Muscle of back (tissue), 11 donors: Measurements from ENCODE around the gene COL19A1. TPM values are rescaled to one million over a fixed set of nuclear protein-coding genes. Genes with fewer than 3 reads are reported as not detected.
A peak's percentile ranks its signal among the peaks of the same experiment; 100 is the strongest.

ENCODE experiments used
- DNase-seq, 3 donors: peaks; one replicate each; pipeline versions ENCODE4 v3.0.0 to v3.0.0-alpha.2; 2013
- polyA plus RNA-seq, 10 donors: library from polyadenylated mRNA; unstranded; fragments of 120-200 nt; gene quantifications; one replicate each; pipeline ENCODE4 v1.2.1, GENCODE V29; 2013; ENCODE audit not compliant: insufficient read length in 10 of 10

COL19A1 gene
- polyA plus RNA-seq, 10 donors: 1.6 to 6.2 (median 2.8) TPM

DNA sequence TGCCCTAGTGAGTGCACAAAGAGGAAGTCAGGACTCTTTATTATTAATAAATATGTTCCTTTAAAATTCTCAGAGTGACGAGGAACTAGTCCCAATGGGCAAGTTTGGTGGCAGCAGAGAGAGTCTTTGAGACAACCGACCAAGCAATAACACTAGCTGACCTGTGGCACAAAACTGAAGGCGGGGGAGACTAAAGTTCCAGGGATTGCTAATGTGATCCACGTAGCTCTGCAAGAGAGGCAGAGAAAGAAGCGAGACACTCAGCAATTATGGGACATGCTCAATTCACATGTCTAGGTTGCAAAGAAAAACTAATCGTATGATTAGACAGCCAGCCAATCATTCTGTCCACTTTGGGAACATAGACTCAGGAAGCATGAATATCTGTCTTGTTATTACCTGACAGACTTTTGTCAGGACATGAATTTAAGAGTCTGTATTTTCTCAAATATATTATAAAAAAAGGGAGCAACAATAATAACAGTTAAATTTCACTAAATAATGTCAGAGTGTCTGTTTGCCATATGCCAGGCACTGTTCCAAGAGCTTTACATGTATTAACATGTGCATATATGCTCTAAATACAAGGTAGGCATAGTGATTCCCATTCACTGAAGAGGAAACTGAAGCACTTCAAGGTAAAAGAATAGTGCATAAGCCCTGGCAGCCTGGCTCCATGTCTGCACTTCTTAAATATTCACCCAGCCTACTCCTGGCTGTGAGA, 355.5 kb downstream of the COL19A1 start:
- no peak for DNase-seq

DNA sequence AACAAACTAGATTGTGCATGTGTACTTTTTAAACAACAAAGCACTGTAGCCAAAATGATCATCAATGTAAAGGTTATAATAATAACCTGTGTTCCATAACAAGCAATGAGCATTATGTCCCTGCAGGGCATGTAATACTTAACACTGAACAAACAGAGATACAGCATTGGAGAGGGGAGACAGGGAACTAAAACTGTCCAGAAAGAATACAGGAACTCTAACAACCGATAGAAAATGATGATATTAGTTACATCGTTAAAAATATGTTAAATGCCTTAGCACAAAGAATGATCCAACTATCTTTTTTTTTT, 356.0 kb downstream of the COL19A1 start:
- DNase-seq: no peak

DNA sequence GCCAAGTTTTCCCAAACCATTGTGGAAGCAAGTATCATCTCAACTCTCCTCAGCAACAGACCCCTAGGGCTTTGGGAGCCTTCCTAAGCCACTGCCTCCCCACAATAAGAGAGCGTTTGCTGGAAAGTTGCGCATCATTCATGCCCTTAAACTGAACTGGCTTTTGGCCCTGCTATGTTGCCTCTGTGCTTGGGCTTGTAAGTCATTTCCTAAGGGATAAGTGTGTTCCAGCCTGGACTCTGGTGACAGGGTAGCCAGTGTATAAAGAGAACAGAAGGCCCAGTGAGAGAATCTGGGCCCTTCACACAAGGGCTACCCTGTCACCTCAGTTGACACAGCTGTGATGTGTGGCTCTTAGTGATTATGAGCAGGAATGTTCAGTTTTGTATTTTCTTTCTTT, 358.7 kb downstream of the COL19A1 start:
- DNase-seq: no peak

DNA sequence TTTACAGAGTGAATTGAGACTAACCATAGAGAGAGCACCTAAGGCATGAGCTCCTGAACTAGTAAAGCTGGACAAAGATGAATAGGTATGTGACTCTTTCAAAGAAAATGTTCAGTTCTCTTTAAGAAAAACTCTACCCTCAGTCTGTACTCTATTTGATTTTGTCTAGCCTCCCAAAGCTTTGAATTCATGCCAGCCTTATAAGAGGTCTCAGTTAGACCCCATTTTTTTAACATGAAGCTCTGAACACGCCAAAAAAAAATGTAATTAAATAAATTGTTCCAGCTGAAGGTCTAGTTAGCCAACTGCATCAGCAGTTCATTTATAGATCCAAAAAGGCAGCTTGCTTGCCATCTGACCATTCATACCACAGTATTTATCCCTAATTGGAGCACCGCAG, 365.0 kb downstream of the COL19A1 start:
- DNase-seq: peak in 1 of 3 donors; percentile 6

DNA sequence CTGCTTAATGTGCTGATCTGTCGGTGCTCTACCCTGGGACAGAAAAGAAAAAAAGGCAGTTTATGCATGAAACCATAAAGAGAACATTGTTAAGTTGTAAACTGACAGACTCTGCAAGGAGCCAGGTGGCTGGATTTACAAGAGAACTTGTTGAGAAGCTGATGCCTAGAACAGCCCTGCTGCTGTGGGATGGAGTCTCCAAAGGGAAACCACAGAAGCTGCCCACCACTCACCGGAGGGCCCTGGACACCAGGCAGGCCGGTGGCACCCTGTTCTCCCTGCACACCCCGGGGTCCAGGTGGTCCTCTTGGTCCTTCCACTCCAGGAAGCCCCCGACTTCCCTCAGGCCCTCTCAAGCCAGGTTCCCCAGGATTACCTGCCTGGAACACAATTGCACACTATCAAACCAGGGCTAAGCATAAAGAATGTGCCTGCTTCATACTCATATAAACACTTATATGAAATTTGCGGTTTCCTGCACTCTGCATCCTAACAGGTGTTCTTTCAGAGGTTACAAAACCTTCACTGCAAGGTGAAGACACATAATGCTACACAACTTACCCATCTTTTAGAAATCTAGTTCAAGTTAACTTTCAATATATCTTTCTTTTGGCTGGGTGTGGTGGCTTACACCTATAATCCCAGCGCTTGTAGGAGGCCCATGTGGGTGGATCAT, 368.3 kb downstream of the COL19A1 start:
- no peak for DNase-seq

DNA sequence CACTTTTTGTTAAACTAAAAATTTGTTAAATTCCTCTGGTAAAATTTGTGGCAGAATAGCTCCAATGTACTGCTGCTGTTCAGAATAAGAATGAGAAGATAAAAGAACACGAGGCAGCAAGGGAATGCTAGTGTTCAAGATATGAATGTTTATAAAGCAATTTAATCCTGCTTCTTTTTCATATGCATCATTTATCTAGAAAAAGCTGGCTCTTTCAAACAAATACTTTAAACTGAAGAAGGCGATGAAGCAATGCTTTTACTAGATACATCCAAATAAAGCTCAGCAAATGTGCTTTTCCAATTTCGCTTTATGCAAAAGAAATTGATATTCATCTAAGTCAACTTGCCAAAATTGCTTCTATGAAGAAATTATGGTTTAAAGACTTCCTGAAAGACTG, 370.0 kb downstream of the COL19A1 start:
- no peak for DNase-seq

DNA sequence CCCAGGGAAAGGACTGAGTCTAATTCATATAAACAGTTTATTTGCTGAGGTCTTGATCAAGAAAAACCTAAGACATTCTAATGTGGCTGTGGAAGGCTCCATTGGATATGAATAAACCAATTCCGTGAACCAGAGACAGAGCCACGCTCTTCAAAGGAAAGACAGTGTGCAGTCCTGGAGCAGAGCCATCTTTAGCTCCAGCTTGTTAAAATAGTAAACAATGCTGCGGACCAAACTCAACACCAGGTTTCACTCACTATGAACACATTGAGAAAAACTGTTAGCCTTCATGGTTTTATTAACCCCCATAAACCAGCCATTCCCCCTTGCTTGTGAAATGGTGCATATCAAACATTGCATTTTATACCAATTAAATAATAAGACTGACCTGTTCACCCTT, 374.7 kb downstream of the COL19A1 start:
- DNase-seq: no peak

DNA sequence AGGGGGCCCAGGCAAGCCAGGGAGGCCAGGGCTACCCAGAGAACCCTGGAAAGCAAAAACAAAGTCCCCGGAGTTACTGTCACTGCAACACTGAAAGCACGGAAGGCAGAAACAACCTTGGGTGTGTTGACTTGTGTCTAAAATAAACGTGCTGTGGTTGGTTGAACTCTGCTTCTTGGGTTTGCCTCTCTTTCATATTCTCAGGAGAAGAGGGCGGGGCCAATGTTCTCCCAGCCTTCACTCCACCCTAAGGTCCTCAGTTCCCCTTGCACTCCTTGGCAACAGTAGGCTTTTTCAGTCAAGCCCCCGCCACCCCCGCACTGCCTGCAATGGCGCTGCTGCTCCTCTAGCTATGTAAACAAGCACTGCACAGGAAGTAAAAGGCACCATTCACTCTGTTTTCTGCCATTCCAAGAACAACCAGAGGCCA, 375.6 kb downstream of the COL19A1 start:
- DNase-seq: no peak

DNA sequence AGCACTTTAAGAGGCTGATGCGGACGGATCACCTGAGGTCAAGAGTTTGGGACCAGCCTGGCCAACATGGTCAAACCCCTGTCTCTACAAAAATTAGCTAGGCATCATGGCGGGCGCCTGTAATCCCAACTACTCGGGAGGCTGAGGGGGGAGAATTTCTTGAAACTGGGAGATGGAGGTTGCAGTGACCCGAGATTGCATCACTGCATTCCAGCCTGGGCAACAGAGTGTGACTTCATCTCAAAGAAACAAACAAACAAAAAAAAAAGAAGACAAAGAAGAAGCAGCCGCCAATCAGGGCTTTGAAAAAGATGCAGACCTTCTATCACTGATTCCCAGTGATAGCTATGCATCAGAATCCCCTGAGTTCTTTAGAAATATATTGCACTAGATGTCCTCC, 379.8 kb downstream of the COL19A1 start:
- DNase-seq: no peak

DNA sequence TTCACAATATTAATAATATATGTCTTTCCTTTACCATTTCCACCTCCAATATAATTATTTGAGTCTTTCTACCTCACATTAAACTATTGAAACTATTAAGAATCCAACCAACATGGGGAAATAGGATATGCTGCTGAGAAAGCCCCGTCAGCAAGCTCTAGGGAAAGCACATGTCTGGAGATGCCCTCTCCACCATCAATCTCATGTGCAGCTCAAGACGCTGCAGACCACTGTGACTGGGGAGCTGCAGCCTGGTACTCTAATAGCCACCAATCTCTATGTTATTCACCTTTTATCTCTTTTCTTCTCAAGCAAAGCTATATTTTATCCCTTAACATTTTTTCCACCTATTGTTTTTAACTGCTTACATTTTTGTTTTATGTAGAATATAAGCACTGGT, 386.2 kb downstream of the COL19A1 start:
- DNase-seq: no peak

DNA sequence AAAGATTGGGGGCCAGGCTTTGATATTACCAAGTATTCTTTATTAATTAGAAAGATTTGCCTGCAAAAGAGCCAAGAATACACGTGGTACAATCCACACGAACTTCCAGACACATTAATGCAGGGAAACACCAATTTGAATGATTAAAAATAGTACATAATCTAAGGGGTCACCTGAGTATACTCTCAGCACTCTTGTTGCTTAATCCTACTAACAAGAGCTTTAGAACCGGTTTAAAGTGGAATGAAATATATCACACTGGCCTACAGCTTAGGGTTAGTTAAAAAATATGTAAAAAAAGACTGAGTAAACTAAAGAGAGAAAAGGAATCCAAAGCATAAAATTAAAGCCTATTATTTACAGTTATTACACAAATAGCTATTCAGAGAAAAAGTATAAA, 387.6 kb downstream of the COL19A1 start:
- DNase-seq: no peak

DNA sequence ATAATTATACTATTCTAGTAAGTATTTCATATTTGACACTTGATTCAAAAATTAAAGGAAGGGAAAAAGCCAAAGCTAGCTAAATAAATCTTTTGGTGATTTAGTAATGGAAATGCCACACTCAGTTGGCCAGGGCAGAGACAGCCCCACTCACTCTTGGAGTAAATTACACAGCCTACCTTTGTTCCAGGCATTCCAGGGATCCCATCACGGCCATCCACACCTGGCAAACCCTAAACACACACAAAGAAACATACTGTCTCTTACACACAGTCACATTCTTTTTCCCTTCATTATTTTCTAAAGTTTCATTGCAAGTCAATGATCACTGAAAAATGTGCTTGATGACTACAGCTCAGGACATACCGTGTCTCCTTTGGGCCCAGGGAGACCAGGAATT, 388.4 kb downstream of the COL19A1 start:
- no peak for DNase-seq

DNA sequence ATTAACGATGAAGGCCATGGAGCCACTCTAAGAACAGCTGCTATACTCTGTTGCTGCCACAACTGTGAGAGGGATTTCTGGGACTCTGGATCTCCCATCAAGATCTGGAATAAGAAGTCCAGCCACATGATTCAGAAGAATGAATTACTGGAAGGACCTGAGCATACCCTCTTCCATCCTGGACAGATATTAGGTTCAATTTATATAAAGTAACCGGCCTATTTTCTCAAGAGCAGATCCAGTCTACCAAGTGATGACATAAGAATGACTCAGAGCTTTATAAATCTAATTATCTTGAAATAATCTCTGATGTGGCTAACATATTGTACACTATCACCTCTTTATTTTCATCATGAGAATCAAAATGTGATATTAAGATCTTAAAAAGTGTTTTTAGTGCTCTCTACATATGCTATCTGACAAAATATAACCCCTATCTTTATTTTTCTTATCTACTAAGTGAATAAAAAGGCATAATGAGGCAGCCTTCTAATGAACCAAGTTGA, 391.5 kb downstream of the COL19A1 start:
- no peak for DNase-seq

DNA sequence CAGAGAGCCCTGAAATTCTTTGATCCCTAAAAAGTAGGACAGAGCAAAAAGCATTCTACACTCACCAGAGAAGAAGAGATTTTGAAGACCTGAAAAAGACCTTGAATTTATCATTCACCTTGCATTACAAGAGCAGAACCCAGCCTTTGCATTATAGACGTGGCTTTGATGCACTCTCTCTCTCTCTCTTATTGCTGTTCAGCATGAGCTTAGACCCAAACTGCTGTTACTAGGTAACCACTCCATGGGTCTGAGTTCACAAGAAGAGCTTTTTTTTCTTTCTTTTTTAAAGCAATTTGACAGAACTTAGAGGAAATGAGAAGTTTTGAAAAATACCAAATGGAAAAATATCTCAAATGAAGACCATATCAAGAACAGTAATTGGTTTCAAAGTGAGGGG, 392.1 kb downstream of the COL19A1 start:
- DNase-seq: no peak

Other genes with a start within 250 kb of the COL19A1 start
- 10 to 100 TPM; 28.7 to 40.5 (median 34.2) TPM for gene LMBRD1, start 69.5 kb upstream of the COL19A1 start, polyA plus RNA-seq